Right forelimb (tissue), 1 donor: ENCODE results near the gene UGCG.
"Not testable (repeated sequence)": the region's sequence is repeated elsewhere in the genome, so short reads cannot be mapped to it uniquely, and the experiment has no call there.

Experiments
- DNase-seq: peaks from one replicate; pipeline ENCODE4 v3.0.0-alpha.2; 2018

Gene UGCG

GRCh38 chr9:111922324-111923013, 25.9 kb downstream of the UGCG start:
- no peak for DNase-seq

DNA sequence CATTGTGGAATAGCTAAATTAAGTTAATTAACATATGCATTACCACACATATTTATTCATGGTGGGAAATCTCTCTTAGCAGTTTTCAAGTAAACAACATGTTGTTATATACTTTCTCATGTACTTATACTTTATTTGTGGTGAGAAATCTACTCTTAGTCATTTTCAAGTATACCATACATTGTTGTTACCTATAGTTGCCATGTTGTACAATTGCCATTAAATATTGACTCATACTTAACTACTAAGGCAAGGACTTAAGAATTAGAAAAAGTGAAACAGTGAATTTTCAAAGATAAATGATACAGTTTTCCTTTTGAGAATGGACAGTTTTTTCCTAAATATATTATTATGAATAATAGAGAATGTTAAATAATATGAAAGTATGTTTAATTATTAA, 27.7 kb downstream of the UGCG start:
- DNase-seq = no peak

- DNase-seq = no peak
These were observed 28.6 kb downstream of the UGCG start for GRCh38 chr9:111925017-111925770.

DNA sequence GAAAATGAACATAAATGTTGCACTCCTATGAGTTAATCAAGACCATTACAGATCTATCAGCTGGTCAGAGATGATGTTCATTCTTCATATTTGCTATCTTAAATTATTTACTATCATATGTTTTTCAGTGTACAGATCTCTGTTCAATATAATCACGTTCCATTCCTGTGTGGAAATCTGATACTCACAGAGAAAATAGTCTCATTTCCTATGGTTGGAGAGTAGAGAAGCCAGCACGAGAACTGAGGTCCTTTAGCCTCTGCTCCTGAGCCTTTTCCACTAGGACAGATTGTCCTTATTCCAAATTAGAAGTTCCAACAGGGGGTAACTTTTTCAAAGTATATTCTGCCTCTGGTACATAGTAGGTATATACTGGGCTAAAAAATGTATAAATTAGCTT, 29.2 kb downstream of the UGCG start:
- DNase-seq = no peak

- DNase-seq = peak; percentile 55
These were observed 29.8 kb downstream of the UGCG start for GRCh38 chr9:111926421-111926875.

DNA sequence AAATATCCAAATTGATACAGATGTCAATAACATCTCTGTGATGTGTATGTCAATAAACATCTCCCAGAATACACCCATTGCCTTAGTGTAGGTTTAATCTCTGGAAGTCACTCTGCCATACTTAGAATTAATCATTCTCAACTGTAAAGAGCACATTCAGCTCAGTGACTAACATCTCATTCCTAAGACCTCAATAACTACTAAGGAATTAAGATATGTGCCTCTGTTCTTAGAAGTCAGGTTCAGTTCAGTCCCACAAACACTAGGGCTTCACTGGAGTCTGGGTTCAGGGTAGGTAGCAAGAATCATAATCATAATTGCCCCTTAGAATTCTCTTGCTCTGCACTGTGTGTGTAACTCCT, 31.7 kb downstream of the UGCG start:
- no peak for DNase-seq

DNA sequence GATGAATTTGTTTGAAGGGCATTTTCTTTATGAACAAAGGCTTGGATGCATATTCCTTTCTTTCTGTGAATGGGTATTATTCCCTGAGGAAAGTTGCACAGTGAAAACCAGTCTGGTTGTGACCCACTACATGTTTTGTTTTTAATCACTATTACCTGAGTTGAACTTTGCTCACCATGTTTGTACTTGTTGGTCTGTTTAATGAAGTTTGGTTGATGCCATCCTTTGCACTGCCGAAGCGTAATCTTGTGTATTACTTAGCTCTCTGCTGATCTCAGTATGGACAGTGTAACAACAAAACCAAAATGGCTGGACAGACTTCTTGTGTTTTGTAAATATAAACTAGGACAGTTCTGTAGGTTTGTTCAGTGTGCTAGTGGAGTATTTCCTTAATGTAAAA, 38.1 kb downstream of the UGCG start:
- no peak for DNase-seq

- no peak for DNase-seq
These were observed 39.8 kb downstream of the UGCG start for GRCh38 chr9:111936391-111936790.

- no peak for DNase-seq
These were observed 40.7 kb downstream of the UGCG start for GRCh38 chr9:111937301-111937700.

DNA sequence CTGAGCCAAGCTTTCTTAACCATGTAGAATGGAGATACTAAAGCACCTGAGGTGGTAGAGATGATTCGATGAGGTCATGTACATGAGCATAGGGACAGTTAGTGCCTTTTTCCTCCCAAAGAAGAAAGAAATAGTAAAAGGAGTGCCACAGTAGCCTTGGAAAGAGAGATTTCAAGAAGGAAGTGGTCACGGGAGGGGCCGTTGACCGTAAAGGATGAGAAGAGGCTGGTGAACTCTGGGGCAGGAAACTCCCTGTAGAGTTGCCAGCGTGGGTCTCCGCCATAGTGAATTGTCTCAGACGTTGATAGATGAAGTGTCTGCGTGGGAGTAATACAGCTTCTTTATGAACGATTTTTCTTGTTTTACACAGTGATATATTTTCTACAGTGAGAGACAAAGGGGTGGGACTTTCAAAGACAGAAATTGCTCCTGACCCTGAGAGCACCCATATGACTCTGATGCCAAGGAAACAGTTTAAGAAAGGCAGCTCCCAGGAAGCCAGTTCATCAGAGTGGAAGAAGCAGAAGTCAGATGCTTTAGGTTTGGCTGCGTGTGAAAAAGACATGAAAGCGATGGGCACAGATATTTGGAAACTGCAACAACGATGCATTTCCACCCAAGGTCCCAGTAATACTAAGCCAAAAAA, 41.3 kb downstream of the UGCG start:
- DNase-seq = no peak

DNA sequence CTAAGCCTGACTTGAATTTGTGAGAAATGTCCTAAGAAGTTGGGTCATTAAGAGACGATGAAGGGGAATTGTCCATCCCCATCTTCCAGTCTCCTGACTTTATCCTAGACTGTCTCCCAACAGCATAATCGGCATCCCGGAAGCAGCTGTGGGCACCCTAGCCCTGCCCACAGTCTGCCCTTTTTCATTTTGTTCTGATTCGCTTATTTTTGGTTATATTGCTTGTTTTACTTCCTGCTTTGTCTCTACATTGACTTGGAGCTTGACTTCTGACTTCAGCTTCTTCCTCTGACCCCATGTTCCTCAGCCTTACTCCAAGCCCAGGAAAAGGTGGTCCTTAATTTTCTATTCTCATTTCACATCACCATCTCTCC, 41.8 kb downstream of the UGCG start:
- no peak for DNase-seq

GRCh38 chr9:111939322-111939721, 42.7 kb downstream of the UGCG start:
- no peak for DNase-seq

DNA sequence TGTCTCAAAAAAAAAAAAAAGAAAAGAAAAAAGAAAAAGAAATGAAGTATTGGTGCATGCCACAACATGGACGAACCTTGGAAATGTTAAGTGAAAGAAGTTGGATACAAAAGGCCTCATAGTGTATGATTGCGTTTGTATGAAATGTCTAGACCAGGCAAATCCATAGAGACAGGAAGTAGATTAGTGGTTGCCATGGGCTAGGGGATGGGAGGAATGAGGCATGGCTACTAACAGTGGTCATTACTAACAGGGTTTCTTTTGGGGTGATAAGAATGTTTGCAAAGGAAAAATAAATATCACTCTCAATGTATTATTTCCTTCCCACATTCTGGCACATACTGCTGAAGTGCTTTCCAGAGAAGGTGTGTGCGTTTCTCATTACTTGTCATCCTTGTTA, 44.1 kb downstream of the UGCG start:
- no peak for DNase-seq

GRCh38 chr9:111943200-111943599, 46.6 kb downstream of the UGCG start:
- DNase-seq = no peak

- no peak for DNase-seq
These were observed 47.1 kb downstream of the UGCG start for GRCh38 chr9:111943746-111944145.

GRCh38 chr9:111944241-111944866, 47.7 kb downstream of the UGCG start:
- DNase-seq = no peak

- no peak for DNase-seq
These were observed 48.6 kb downstream of the UGCG start for GRCh38 chr9:111945216-111945615.

DNA sequence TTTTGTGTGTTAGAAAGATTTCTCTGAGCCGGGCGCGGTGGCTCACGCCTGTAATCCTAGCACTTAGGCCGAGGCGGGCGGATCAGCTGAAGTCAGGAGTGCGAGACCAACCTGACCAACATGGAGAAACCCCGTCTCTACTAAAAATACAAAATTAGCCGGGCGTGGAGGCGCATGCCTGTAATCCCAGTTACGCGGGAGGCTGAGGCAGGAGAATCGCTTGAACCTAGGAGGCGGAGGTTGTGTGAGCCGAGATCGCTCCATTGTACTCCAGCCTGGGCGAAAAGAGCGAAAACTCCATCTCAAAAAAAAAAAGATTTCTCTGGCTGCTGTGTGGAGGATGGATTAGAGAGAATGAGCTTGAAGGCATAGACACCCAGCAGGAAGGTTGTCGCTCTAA, 51.5 kb downstream of the UGCG start:
- not testable (repeated sequence) for DNase-seq

GRCh38 chr9:111948951-111949350, 52.3 kb downstream of the UGCG start:
- no peak for DNase-seq

- DNase-seq = no peak
These were observed 53.3 kb downstream of the UGCG start for GRCh38 chr9:111949919-111950318.

DNA sequence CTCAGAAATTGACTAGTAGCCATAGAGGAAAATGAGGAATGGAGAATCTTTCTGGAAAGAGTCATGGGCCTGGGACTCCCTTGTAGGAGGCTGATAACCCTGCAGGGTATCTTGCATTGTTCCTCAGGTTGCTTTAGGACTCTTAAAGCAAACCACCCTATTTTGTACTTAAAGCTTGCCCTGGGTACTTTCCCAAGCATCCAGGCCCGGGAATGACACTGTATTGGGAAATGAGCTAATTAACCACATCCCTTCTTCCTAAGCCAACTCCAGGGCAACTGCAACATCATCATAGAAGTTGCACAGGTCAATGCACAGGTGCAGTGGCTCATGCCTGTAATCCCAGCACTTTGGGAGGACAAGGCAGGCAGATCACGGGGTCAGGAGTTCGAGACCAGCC, 55.9 kb downstream of the UGCG start:
- DNase-seq = no peak

GRCh38 chr9:111953444-111953843, 56.8 kb downstream of the UGCG start:
- DNase-seq = no peak

DNA sequence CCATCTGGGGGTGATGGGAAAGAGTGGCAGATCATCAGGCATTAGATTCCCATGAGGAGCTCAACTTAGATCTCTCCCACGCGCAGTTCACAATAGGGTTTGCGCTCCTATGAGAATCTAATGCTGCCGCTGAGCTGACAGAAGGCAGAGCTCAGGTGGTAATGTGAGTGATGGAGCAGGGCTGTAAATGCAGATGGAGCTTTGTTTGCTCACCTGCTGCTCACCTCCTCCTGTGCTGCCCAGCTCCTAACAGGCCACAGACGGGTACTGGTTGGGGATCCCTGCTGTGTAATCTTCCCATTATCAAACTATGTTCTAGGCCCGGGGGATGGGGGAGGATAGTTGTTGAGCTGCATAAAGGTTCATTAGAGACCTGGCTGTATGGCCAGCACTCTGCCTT, 58.4 kb downstream of the UGCG start:
- no peak for DNase-seq
